Suppressor macrophage treated with lipopolysaccharide for 4 hours (primary cell): ENCODE results near the gene ATP9A.
"Not testable (repeated sequence)": the region's sequence is repeated elsewhere in the genome, so short reads cannot be mapped to it uniquely, and the experiment has no call there.

Source experiments
- DNase-seq: peaks from one replicate; pipeline ENCODE4 v3.0.0-alpha.2; 2020

ATP9A gene

DNA sequence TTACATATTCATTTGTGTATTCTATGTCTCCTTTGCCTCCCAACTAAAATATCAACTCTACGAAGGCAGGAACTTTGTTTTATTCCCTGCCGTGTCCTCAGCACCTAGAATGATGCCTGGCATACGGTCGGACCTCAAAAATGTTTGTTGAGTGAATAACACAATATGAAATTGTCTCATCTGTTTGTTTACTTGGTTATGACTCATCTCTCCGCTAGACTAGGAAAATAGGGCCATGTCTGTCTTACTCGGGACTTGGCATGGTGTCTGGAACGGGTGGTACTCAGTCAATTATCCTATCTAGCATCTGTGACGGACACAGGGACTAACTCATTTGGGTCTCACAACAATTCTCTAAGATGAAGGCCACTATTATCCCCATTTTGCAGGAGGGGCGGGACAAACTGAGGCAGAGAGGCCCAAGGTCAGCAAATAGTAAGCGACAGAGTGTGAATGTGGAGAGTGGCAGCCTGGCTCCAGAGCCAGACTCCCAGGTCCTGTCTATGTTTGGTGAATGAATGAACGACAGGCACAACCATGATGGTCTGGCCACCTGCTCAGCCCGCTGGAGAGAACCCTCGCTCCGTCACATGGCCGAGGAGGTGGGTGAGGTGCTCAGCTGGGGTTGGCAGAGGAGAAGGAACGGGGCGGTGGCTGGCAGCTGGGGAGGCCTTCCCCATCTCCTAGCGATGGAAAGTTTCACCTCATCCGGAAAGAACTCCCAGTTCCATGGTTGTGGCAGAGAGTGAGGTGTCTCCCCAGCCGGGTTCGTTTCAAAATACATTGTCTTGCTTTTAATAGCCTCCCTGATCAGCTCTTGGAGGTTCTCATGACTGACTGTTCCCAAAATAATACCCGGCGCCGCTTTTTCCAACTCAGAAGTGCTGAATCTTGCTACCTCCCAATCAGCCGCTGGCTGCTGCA, 198.1 kb downstream of the ATP9A start:
- DNase-seq: no peak

DNA sequence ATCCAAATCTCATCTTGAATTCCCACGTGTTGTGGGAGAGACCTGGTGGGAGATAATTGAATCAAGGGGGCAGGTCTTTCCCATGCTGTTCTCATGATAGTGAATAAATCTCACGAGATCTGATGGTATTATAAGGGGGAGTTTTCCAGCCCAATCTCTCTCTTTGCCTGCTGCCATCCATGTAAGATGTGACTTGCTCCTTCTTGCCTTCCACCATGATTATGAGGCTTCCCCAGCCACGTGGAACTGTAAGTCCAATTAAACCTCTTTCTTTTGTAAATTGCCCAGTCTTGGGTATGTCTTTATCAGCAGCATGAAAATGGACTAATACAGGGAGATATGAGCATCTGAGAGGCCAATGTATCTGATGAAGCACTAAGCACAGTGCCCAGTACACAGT, 199.7 kb downstream of the ATP9A start:
- not testable (repeated sequence) for DNase-seq

DNA sequence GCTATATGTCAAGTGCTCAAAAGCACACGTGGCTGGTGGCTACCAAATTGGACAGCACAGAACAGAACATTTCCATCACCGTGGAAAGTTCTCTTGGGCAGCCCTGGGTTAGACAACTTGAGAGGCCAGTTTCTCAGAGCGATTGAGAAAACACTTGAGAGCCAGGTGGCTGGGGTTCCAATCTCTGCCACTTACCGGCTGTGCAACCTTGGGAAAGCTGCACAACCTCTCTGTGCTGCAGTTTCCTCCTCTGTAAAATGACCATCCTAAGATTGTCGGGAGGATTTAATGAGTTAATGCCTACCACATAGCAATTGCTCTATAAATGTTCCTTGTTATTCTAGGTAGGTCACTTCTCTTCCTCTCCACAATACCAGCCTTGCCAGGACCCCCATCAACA, 200.6 kb downstream of the ATP9A start:
- no peak for DNase-seq

DNA sequence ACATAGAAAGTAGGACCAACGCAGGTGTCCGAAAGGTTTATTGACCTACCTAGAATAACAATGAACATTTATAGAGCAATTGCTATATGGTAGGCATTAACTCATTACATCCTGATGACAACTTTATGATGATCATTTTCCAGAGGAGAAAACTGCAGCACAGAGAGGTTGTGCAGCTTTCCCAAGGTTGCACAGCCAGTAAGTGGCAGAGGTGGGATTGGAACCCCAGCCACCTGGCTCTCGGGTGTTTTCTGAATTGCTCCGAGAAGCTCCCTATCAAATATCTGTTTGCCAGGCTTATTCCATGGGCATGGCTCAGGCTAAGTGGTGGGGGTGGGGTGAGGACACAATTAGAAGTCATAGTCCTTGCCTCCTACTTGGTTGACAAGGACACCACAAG, 201.6 kb downstream of the ATP9A start:
- DNase-seq: no peak

DNA sequence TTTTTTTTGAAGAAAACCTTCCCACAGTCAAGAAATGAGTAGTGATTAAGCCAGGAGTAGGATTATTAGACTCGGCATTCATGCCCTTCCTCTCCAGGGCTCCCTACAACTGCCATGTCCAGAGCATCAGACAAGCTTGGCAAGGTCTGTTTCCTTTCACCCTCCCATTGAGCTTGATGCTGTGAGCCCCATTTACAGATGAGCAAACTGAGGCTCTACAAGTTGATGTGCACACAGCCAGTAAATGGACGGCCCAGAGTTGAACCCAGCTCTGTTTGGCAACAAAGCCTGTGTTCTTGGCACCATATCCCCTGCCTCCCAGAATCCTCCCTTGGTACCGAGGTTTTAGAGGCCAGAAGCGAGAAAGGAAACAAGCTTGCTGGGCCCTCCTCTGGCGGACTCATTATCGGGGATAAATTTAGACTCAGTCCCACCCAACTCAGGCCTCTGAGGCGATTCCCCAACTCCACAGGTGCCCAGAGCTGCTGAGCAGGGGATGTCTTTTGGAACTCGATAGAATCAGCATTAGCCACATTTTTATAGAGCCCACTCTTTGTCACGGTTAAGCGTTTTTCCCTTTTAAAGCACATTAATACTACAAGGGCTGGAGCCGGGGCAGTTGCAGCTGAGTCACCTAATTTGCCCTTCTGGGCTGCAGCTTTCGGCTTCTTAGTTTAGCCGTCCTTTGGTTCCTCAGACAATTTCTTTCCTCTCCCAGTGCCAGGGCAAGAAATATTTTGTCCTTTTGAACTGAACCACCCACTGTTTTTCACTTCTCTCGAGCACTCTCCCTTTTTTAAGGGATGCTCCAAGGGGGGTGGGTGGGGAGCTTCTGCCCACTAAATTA, 202.7 kb downstream of the ATP9A start:
- DNase-seq: no peak

DNA sequence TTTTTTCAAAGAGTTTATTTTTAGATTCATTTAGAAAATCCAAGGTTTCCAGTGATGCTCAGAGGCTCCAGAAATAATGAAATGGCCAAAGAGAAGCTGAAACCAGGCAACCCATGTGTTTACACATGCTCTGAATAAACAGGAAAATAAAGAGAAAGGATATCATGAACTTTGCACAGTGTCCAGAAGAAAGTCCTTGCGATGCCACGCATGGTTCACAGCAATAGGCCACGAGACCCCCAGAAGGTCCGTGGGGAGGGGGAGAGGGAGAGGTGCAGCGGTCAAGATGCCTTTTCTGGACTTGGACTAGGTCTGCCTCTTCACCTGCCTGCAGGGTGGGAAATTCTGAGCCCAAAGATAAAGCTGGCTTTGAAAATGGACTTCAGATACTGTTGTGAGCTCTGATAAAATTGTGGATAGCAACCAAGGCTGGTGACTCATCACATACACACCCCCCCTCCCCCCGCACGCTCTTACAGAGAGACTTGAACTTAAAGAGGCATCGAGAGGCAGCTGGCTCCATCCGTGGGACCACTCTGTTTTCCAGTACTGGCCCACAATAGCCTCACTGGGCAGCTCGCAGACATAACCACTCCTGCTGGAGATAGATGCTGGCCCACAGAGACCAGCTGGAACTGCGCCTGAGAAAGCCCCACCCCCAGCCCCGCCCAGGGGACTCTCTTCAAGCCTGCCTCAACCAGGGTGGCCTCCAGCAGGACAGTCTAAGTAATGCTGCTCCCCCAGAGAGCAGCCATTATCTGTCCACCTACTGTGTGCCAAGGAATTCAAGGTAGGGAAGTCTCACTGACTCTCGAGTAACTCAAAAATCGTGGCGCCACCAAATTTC, 204.5 kb downstream of the ATP9A start:
- no peak for DNase-seq

DNA sequence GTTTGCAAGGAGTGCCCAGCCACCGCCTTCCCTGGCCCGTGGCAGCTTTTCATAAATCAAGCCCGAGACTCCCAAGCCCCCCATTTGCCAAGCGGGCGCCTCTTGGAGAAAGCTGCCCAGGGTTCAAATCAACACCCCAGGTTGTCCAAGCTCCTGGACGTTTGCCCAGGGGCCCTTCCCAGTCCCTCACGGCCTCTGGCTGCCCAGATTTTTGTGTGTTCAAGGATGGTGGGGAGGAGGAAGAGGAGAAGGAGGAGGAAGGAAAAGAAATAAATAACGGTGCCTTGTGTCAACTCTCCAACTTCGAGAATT, 205.1 kb downstream of the ATP9A start:
- DNase-seq: no peak

DNA sequence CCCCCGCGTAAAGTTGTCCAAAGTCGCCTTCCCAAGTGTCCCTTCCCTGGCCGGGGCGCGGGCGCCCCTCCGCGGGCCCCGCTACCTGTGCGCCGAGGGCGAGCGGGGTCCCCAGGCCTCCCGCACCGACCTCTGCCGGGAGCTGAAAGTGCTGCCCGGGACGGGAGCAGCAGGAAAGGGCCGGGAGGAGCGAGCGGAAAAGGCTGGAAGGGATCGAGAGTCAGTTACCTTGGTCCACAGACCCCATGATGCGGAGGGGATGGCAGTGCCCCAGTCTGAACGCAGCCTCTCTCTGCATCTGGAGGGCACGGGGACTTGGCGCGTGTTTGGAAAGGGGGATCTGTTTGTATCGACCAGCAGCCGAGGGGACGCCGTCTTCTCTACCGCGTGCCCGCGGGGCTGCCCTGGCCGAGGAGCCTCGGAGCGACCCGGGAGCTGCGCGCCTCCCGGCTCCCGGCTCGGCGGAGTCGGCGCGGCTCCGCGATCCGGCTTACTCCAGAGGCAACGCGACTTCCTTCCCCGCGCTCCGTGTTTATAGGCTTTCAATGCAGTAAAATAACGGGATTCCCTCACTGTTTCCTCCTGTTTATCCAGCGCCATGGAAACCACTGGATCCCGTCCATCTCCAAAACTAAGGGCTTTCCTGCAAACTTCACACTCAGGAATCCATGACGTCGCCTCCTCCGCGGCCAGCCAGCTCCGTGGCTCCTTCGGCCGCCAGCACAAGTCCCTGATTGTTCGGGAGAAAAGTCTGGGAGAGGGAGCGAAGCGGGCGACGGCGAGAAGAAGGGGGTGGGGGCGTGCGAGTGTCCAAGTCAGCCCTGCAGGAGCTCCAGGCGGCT, 205.6 kb downstream of the ATP9A start:
- no peak for DNase-seq

DNA sequence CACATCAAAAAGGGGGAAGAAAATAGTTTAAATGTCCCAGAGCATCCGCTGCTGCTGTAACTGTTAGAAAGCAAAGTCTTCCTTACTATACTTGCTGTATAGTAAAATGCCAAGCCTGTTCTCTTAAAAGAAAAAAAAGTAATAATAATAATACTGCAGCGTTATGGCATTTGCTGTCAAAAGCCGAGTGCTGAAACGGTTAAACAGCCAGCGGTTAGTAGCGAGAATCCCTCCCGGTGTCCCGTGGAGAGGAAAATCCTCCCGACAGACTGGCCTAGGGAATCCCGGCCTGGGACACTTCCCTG, 206.2 kb downstream of the ATP9A start:
- no peak for DNase-seq

DNA sequence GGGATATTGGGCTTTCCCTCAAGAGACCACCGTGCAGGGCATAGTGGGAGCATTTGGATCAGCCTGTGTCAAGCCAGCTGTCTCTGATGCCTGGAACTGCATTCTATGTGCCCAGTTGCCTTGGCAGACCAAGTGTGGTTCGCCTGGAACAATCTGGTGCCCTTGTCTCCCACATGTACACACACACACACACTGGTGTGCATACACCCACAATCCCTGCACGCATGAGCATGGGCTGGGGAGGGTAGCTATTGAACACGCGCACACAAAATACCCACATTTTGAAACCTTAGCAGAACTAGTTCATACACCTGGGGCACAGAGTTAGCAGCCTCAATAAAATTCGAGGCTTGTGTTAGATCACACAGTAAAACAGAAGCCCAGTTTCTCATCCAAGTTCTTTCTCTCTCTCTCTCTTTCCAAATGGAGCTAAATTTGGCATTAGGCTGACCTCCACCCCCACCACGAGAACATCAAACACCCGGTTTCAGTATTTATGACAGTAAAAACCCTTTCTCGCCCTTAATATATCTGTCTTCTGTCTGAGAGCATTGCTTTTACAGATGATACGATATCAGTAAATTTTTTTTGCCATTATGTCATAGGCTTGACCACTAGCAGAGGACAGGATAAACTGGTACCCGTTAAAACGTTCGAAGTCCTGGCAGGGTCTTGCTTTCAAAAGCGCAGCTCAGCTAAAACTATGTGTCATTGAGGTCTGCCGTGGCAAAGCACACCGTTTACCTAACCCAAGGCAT, 207.5 kb downstream of the ATP9A start:
- no peak for DNase-seq

DNA sequence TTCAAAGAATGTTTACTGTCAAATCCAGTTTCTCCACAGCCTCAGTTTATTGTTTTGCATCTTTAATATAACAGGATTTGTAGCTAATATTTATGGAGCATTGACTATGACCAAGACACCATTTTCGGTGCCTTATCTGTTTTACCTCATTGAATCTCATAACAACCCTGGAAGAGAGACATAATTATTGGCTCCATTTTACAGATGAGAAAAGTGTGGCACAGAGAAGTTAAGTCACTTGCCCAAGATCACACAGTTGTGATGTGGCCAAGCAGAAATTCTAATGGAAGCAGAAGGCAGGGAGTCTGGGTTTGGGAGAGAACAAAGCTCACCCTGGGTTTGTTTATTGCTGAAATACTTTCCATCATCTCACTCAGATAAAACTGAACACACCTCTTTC, 208.1 kb downstream of the ATP9A start:
- DNase-seq: no peak

DNA sequence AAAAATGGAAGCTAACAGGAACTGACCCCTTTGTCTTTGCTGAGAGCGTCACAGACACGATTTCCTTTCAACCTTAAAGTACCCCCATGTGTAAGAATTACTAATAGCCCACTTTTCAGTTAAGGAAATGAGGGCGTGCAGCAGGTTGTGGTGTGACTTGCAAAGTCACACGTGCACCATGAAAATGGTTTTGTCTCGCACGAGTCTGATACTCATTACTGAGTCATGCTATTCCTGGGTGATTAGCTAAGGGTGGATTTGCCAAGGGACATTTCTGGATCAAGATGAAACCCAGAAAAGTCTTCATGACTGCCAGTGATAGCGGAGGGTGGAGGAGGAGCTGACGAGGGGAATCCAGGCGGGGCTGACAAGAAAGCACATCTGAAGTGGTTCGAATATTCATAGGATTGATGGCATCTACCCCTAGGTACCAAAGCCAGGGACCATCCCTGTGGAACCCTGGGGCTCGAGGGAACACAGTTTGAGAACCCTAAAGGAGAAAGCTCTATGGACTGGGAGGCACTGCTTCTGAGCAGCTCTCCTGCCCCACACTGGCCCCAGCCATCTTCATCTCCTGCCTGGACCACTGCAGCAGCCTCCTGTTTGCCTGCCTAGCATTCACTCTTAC, 213.5 kb downstream of the ATP9A start:
- no peak for DNase-seq

DNA sequence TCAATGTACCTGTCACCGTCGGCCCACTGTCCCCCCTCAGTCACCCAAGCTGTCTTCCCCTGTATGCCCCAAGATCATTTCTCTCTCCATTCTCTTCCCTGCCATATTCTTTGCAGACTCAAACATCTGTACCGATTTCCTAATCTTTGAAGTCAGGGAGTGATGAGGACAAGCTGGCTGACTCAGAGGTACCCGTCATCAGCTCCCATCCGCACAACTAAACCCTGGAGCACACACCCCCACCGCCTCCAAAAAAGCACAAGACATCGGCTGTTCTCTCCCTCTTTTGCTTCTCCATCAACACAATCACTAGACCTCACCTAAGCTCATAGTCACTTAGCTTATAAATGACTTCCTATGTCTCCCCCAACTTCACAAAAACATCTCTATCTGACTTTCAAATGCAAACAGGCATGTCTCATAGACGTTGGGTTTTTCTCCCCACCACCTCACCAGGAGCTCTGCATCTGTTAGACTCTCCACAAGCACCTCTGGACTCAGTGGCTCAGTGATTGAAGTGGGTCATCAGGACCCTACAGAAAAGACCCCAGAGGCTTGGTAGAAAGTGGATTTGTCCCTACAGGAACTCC, 214.2 kb downstream of the ATP9A start:
- DNase-seq: no peak

DNA sequence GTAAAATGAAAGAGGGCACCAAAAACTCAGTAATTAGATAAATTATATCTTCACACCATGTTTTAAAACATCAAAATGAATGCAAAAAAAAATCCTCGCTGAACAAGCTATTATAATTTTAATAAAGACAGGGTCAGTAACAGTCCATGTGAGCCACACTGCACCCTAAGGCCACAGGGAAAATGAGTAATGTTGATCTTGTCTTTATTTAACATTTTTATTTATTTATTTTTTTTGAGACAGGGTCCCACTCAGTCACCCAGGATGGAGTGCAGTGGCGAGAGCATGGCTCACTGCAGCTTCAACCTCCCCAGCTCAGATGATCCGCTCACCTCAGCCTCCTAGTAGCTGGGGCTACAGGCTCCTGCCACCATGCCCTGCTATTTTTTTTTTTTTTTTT, 217.0 kb downstream of the ATP9A start:
- no peak for DNase-seq

DNA sequence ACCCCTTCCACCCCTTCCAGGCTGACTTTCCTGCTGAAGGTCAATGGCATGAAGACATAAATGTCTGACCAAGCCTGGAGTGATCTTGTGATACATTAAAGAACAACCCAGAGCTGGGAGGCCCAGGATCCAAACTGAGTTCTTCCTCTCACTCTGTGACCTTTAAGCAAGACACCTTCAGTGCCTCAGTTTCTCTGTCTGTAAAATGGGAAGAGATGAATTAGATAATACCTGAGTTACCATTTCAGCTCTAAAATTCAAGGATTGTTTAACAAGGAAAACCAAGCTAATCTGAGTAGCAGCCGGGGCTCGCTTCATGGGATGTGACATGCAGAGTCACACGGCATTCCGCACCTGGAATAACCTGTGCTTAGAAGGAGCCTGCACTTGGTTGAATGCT, 218.7 kb downstream of the ATP9A start:
- DNase-seq: no peak

DNA sequence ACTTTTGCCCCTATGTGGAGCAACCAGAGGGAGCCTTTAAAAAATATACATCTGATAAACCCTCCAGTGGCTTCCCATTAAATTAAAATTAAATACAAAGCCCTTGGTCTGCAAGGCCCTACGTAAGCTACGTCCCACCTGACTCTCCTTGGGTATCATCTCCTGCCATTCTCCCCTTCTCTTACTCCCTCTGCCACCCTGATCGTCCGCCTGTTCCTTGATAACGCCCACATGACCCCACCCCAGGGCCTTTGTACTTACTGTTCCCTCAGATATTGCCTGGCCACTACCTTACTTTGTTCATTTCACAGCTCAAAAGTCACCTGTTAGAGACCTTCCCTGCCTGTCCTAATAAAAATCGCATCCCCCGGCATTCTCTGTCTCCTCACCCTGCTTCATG, 220.2 kb downstream of the ATP9A start:
- DNase-seq: no peak
